AG09309 (cell line): ENCODE measurements around the gene PRM1.

Source experiments
- DNase-seq: peaks from one replicate; pipeline ENCODE4 v3.0.0-alpha.2; 2010; ENCODE audit warnings: low read depth
- H3K4me3 ChIP-seq: 2 replicates; pipeline ENCODE4 v1.5.1; 2011; ENCODE audit warnings: mild to moderate bottlenecking, low read depth, low read length, moderate library complexity; ENCODE audit not compliant: control insufficient read depth
- TF ChIP-seq, protein P1 (sequence below): IDR thresholded peaks from 2 replicates; pipeline ENCODE4 v1.5.1; 2011; ENCODE audit warnings: mild to moderate bottlenecking, low read depth, low read length, inconsistent platforms; ENCODE audit not compliant: insufficient read depth, control insufficient read depth; ENCODE audit errors: missing control alignments

PRM1 gene

DNA sequence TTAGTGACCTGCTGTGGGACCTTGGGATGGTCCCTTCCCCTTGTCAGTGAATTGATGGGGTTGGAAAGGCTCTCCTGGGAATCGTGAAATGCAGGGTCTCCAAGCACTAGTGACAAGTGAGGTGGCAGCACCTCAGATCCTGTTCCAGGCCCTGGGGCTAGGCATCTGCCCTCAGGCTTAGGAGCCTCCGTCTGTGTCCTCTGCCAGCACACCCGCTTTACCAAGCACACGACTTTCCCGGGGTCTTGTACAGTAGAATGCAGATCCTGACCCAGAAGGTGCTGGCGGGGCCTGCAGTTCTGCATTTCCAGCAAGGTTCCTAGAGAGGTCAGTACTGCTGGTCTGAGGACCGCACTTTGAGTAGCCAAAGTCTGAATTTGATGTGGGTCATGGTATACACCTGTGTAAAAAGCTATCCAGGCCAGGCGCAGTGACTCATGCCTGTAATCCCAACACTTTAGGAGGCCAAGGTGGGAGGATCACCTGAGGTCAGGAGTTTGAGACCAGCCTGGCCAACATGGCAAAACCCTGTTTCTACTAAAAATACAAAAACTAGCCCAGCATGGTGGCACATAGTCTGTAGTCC is 33.3 kb upstream of the PRM1 start:
- TF ChIP-seq, protein P1, sequence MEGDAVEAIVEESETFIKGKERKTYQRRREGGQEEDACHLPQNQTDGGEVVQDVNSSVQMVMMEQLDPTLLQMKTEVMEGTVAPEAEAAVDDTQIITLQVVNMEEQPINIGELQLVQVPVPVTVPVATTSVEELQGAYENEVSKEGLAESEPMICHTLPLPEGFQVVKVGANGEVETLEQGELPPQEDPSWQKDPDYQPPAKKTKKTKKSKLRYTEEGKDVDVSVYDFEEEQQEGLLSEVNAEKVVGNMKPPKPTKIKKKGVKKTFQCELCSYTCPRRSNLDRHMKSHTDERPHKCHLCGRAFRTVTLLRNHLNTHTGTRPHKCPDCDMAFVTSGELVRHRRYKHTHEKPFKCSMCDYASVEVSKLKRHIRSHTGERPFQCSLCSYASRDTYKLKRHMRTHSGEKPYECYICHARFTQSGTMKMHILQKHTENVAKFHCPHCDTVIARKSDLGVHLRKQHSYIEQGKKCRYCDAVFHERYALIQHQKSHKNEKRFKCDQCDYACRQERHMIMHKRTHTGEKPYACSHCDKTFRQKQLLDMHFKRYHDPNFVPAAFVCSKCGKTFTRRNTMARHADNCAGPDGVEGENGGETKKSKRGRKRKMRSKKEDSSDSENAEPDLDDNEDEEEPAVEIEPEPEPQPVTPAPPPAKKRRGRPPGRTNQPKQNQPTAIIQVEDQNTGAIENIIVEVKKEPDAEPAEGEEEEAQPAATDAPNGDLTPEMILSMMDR, result no peak
- DNase-seq, result no peak
- no peak overlapping the region for H3K4me3 ChIP-seq

DNA sequence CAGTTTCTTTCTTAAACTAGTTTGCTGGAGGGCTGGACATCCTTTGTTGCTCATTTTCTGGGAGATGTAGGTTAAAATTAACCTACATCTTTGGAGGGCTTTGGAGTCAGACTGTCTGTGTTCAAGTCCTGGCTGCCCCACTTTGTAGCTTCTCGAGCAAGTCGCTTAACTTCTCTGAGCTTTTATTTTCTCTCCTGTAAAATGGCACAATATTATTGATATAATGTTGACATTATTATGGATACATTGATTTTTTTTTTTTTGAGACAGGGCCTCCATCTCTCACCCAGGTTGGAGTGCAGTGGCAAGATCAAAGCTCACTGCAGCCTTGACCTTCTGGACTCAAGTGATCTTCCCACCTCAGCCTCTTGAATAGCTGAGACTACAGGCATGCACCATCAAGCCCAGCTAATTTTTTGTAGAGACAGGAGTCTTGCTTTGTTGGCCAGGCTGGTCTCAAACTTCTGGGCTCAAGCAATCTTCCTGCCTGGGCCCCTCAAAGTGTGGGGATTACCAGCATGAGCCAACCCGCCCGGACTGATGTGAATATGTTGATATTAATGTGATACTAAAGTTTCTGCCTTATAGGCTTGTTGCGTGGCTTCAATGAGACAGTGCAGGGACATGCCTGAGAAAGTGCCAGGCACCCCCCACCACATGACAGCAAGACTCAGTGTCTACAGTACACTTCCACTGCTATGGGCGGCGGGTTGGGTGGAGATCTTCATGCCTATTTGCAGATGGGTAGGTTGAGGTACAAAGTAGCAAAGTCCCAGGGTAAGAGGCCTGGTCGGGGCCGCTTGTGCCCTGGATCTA is 32.6 kb upstream of the PRM1 start:
- no peak overlapping the region for H3K4me3 ChIP-seq
- TF ChIP-seq, protein P1, result no peak
- no peak for DNase-seq

- TF ChIP-seq, protein P1, result no peak
- no peak overlapping the region for H3K4me3 ChIP-seq
- DNase-seq, result peak; percentile 27
Measured at GRCh38 chr16:11312718-11313492, 31.8 kb upstream of the PRM1 start.

GRCh38 chr16:11310997-11311561 is 29.9 kb upstream of the PRM1 start:
- H3K4me3 ChIP-seq, result no peak overlapping the region
- no peak for DNase-seq
- TF ChIP-seq, protein P1, result no peak

GRCh38 chr16:11310634-11310977 is 29.5 kb upstream of the PRM1 start:
- no peak for DNase-seq
- H3K4me3 ChIP-seq, result no peak overlapping the region
- TF ChIP-seq, protein P1, result no peak

DNA sequence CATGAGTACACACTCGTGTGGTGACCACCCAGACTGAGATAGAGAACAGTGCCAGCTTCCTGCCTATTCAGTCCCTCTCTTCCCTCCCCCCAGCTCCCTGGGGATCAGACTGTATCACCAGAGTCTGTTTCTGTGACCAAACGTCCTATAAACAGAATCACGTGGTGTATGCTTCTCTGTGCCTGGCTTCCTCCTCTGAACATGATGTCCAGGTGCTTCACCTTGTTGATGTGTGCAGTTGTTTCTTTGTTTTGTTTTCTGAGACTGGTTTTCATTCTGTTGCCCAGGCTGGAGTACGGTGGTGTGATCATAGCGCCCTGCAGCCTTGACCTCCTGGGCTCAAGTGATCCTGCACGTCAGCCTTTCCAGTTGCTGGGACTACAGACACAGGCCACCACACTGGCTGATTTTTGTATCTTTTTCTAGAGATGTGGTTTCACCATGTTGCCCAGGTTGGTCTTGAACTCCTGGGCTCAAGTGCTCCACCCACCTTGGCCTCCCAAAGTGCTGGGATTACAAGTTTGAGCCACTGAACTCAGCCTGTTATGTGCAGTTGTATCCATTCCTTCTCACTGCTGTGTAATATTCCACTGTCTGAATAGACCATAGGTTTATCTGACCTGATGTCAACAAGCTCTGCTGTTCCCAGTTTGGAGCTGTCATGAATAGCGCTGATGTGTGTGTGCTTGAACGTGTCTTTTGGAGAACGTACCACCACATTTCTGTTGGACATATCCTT is 28.9 kb upstream of the PRM1 start:
- TF ChIP-seq, protein P1, result no peak
- no peak for DNase-seq

More for the DNA sequence above, 28.9 kb upstream of the PRM1 start:
- no peak overlapping the region for H3K4me3 ChIP-seq
